ENCODE data around the gene NAALADL2.

DNA sequence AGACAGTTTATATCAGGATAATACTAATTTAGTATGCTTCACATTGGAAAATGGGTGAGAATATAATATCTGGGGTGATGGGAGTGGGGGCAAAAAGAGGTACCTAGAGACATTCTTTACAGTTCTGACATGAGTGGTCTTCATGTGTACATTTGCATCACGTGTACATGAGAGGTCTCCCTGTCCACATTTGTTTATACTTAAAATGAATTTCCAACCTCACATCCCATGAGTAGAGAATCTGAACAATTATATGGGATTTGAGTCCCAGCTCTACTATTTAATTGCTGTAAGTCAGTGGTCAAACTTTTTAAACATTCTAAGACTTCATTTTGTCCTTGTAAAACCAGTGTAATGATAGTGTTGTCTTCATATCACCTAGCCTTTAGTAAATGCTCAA, 408.4 kb downstream of the NAALADL2 start:
- TF ChIP-seq ATF3 (IDR thresholded peaks at IDR 0.05): no peak
- TF ChIP-seq, protein P1, sequence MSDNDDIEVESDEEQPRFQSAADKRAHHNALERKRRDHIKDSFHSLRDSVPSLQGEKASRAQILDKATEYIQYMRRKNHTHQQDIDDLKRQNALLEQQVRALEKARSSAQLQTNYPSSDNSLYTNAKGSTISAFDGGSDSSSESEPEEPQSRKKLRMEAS (IDR thresholded peaks at IDR 0.05): no peak
- TF ChIP-seq, protein P2, sequence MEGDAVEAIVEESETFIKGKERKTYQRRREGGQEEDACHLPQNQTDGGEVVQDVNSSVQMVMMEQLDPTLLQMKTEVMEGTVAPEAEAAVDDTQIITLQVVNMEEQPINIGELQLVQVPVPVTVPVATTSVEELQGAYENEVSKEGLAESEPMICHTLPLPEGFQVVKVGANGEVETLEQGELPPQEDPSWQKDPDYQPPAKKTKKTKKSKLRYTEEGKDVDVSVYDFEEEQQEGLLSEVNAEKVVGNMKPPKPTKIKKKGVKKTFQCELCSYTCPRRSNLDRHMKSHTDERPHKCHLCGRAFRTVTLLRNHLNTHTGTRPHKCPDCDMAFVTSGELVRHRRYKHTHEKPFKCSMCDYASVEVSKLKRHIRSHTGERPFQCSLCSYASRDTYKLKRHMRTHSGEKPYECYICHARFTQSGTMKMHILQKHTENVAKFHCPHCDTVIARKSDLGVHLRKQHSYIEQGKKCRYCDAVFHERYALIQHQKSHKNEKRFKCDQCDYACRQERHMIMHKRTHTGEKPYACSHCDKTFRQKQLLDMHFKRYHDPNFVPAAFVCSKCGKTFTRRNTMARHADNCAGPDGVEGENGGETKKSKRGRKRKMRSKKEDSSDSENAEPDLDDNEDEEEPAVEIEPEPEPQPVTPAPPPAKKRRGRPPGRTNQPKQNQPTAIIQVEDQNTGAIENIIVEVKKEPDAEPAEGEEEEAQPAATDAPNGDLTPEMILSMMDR (IDR thresholded peaks at IDR 0.05; ENCODE audit: low read depth, low read length, missing input control): no peak
- TF ChIP-seq, protein P3, sequence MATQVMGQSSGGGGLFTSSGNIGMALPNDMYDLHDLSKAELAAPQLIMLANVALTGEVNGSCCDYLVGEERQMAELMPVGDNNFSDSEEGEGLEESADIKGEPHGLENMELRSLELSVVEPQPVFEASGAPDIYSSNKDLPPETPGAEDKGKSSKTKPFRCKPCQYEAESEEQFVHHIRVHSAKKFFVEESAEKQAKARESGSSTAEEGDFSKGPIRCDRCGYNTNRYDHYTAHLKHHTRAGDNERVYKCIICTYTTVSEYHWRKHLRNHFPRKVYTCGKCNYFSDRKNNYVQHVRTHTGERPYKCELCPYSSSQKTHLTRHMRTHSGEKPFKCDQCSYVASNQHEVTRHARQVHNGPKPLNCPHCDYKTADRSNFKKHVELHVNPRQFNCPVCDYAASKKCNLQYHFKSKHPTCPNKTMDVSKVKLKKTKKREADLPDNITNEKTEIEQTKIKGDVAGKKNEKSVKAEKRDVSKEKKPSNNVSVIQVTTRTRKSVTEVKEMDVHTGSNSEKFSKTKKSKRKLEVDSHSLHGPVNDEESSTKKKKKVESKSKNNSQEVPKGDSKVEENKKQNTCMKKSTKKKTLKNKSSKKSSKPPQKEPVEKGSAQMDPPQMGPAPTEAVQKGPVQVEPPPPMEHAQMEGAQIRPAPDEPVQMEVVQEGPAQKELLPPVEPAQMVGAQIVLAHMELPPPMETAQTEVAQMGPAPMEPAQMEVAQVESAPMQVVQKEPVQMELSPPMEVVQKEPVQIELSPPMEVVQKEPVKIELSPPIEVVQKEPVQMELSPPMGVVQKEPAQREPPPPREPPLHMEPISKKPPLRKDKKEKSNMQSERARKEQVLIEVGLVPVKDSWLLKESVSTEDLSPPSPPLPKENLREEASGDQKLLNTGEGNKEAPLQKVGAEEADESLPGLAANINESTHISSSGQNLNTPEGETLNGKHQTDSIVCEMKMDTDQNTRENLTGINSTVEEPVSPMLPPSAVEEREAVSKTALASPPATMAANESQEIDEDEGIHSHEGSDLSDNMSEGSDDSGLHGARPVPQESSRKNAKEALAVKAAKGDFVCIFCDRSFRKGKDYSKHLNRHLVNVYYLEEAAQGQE (IDR thresholded peaks at IDR 0.05): no peak
- no peak for TF ChIP-seq TAF1 (conservative IDR thresholded peaks at IDR 0.05)
- TF ChIP-seq, protein P4, sequence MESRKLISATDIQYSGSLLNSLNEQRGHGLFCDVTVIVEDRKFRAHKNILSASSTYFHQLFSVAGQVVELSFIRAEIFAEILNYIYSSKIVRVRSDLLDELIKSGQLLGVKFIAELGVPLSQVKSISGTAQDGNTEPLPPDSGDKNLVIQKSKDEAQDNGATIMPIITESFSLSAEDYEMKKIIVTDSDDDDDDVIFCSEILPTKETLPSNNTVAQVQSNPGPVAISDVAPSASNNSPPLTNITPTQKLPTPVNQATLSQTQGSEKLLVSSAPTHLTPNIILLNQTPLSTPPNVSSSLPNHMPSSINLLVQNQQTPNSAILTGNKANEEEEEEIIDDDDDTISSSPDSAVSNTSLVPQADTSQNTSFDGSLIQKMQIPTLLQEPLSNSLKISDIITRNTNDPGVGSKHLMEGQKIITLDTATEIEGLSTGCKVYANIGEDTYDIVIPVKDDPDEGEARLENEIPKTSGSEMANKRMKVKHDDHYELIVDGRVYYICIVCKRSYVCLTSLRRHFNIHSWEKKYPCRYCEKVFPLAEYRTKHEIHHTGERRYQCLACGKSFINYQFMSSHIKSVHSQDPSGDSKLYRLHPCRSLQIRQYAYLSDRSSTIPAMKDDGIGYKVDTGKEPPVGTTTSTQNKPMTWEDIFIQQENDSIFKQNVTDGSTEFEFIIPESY (IDR thresholded peaks at IDR 0.05): no peak
- no peak for TF ChIP-seq EGR1 (IDR thresholded peaks at IDR 0.05; ENCODE audit: low read depth in 2 of 2)
- no peak for TF ChIP-seq RAD21 (IDR thresholded peaks at IDR 0.05)

All from liver (tissue), 3 donors.